GM23338 (cell line): ENCODE data around the gene FOXL2.

Experiments
- CTCF ChIP-seq, 2 experiments: fragments of 200-600 bp in 1 of 2; sonication (generic) in 1 of 2; conservative IDR thresholded peaks; 2 replicates each; pipeline versions ENCODE4 v1.5.1 to v1.6.1; 2016 to 2017; ENCODE audit warnings: antibody characterized with exemption in 2 of 2, low read depth in 2 of 2, mild to moderate bottlenecking in 2 of 2, moderate library complexity in 1 of 2
- ETS1 ChIP-seq: IDR thresholded peaks from 2 replicates; pipeline ENCODE4 v1.6.1; 2016; ENCODE audit warnings: antibody characterized with exemption
- EZH2 ChIP-seq: fragments of 200-600 bp; sonication (generic); IDR thresholded peaks from one replicate; pipeline ENCODE4 v1.8.0; 2017; ENCODE audit warnings: antibody characterized with exemption, mild to moderate bottlenecking, low read depth; ENCODE audit not compliant: unreplicated experiment
- EZH2phosphoT487 ChIP-seq: fragments of 200-600 bp; sonication (generic); IDR thresholded peaks from one replicate; pipeline ENCODE4 v1.8.1; 2018; ENCODE audit warnings: antibody characterized with exemption; ENCODE audit not compliant: unreplicated experiment
- POLR2AphosphoS5 ChIP-seq: IDR thresholded peaks from 2 replicates; pipeline ENCODE4 v1.6.1; 2016; ENCODE audit warnings: antibody characterized with exemption, low read depth
- STAT1 ChIP-seq: IDR thresholded peaks from one replicate; pipeline ENCODE4 v1.6.1; 2016; ENCODE audit warnings: antibody characterized with exemption; ENCODE audit not compliant: unreplicated experiment

- TF ChIP-seq EZH2, result peak; percentile 92
- no peak for TF ChIP-seq CTCF (conservative IDR thresholded peaks at IDR 0.05; ENCODE audit: low read depth in 2 of 2)
- no peak for TF ChIP-seq STAT1
- no peak for TF ChIP-seq POLR2AphosphoS5
- TF ChIP-seq EZH2phosphoT487, result peak; percentile 58
- no peak for TF ChIP-seq ETS1
Observed at GRCh38 chr3:138938056-138938876, 8.7 kb downstream of the FOXL2 start.
